ENCODE data around the gene VEPH1. TPM values are rescaled to one million over a fixed set of nuclear protein-coding genes. Genes with fewer than 3 reads are reported as not detected.

VEPH1 gene
- polyA plus RNA-seq, 1 experiment, result 17.9 TPM

GRCh38 chr3:157523814-157524213 lies 20.6 kb upstream of the VEPH1 start:
- Histone ChIP-seq H3K4me3 (ENCODE audit: low read depth, low read length) (no peak overlapping the region), H3K36me3 (ENCODE audit: control insufficient read depth, insufficient read depth, low read length) (no peaks in the 10 kb centered on the region), H3K27me3 (ENCODE audit: control insufficient read depth, insufficient read depth, low read length) (no peaks in the 10 kb centered on the region)
- ChIA-PET CTCF (interaction anchor here (1.8 kb wide), 1 partner anchor 9 kb away, joined by 10 read pairs; no protein-coding TSS in a partner anchor), POLR2A (no interaction called here)
- TF ChIP-seq CTCF (IDR thresholded peaks at IDR 0.05; ENCODE audit: insufficient read depth, low read depth, low read length), result no peak
- DNase-seq (ENCODE audit: low read depth), result no peak

GRCh38 chr3:157522648-157523047 lies 19.4 kb upstream of the VEPH1 start:
- TF ChIP-seq CTCF (IDR thresholded peaks at IDR 0.05; ENCODE audit: insufficient read depth, low read depth, low read length), result no peak
- ChIA-PET CTCF (interaction anchor here (0.7 to 1.8 kb wide), 3 partner anchors 9 to 31 kb away, joined by 3 to 10 read pairs (median 4); no protein-coding TSS in a partner anchor), POLR2A (no interaction called here)
- no peaks in the 10 kb centered on the region for H3K36me3 ChIP-seq (ENCODE audit: control insufficient read depth, insufficient read depth, low read length)
- no peak overlapping the region for H3K4me3 ChIP-seq (ENCODE audit: low read depth, low read length)
- no peak for DNase-seq (ENCODE audit: low read depth)
- no peaks in the 10 kb centered on the region for H3K27me3 ChIP-seq (ENCODE audit: control insufficient read depth, insufficient read depth, low read length)

- no peak for TF ChIP-seq CTCF (IDR thresholded peaks at IDR 0.05; ENCODE audit: insufficient read depth, low read depth, low read length)
- no peak overlapping the region for H3K4me3 ChIP-seq (ENCODE audit: low read depth, low read length)
- ChIA-PET CTCF (interaction anchor here (1.0 kb wide), 1 partner anchor 11 kb away, joined by 3 read pairs; no protein-coding TSS in a partner anchor), POLR2A (no interaction called here)
- DNase-seq (ENCODE audit: low read depth), result peak; percentile 37
- no peaks in the 10 kb centered on the region for H3K36me3 ChIP-seq (ENCODE audit: control insufficient read depth, insufficient read depth, low read length)
- H3K27me3 ChIP-seq (ENCODE audit: control insufficient read depth, insufficient read depth, low read length), result no peaks in the 10 kb centered on the region
These were observed 17.4 kb upstream of the VEPH1 start for GRCh38 chr3:157520485-157521150.

GRCh38 chr3:157518881-157519280 lies 15.7 kb upstream of the VEPH1 start:
- DNase-seq (ENCODE audit: low read depth), result no peak
- Histone ChIP-seq H3K27me3 (ENCODE audit: control insufficient read depth, insufficient read depth, low read length) (no peaks in the 10 kb centered on the region), H3K36me3 (ENCODE audit: control insufficient read depth, insufficient read depth, low read length) (no peaks in the 10 kb centered on the region), H3K4me3 (ENCODE audit: low read depth, low read length) (no peak overlapping the region)
- POLR2A ChIA-PET, result no interaction called here
- CTCF ChIA-PET, result no interaction called here
- no peak for TF ChIP-seq CTCF (IDR thresholded peaks at IDR 0.05; ENCODE audit: insufficient read depth, low read depth, low read length)

- POLR2A ChIA-PET, result no interaction called here
- CTCF ChIA-PET, result no interaction called here
These were observed 13.7 kb upstream of the VEPH1 start for GRCh38 chr3:157516928-157517327.

More at GRCh38 chr3:157516928-157517327, 13.7 kb upstream of the VEPH1 start:
- no peaks in the 10 kb centered on the region for H3K36me3 ChIP-seq (ENCODE audit: control insufficient read depth, insufficient read depth, low read length)
- no peaks in the 10 kb centered on the region for H3K27me3 ChIP-seq (ENCODE audit: control insufficient read depth, insufficient read depth, low read length)
- DNase-seq (ENCODE audit: low read depth), result no peak
- TF ChIP-seq CTCF (IDR thresholded peaks at IDR 0.05; ENCODE audit: insufficient read depth, low read depth, low read length), result no peak
- no peak overlapping the region for H3K4me3 ChIP-seq (ENCODE audit: low read depth, low read length)
